Measurements from ENCODE around the gene TBC1D9B. TPM values are rescaled to one million over a fixed set of nuclear protein-coding genes. Genes with fewer than 3 reads are reported as not detected.

Gene TBC1D9B
- total RNA-seq, 1 donor from 2014 or later = 128 TPM

DNA sequence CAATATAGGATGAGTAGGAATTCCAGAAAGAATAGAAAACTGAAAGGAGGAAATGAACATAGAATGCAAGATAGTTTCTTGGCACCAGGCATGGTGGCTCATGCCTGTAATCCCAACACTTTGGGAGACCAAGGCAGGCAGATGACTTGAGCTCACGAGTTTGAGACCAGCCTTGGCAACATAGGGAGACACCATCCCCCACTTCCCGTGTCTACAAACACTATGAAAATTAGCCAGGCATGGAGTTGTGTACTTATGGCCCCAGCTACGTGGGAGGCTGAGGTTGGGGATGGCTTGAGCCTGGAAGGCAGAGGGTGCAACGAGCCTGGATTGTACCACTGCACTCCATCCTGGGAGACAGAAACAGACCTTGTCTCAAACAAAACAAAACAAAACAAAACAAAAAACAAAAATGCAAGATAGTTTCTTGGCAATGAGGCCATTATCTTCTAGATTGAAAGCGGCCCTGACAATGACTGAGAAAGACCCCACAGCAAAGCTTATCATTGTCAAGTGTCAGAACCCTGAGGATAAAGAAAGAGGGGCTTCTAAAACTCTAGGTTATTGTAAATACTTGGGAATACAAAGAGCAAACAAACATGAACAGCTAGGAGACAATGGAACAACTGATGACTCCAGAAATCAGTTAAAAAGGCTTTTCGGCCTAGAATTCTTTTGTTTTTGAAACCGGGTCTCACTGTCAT is 77.8 kb downstream of the TBC1D9B start:
- Mint-ChIP-seq H3K27me3 (no peaks in the 10 kb centered on the region), H3K4me1 (ENCODE audit: low read depth) (peaks cover 9% of the 10 kb centered on the region), H3K9me3 (ENCODE audit: low read depth) (no peaks in the 10 kb centered on the region), H3K4me3 (ENCODE audit: low read depth) (peak overlapping the region; percentile 7), H3K27ac (no peak overlapping the region), H3K36me3 (ENCODE audit: insufficient read depth) (peaks cover 63% of the 10 kb centered on the region)
- TF ChIP-seq, protein P1, sequence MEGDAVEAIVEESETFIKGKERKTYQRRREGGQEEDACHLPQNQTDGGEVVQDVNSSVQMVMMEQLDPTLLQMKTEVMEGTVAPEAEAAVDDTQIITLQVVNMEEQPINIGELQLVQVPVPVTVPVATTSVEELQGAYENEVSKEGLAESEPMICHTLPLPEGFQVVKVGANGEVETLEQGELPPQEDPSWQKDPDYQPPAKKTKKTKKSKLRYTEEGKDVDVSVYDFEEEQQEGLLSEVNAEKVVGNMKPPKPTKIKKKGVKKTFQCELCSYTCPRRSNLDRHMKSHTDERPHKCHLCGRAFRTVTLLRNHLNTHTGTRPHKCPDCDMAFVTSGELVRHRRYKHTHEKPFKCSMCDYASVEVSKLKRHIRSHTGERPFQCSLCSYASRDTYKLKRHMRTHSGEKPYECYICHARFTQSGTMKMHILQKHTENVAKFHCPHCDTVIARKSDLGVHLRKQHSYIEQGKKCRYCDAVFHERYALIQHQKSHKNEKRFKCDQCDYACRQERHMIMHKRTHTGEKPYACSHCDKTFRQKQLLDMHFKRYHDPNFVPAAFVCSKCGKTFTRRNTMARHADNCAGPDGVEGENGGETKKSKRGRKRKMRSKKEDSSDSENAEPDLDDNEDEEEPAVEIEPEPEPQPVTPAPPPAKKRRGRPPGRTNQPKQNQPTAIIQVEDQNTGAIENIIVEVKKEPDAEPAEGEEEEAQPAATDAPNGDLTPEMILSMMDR (IDR thresholded peaks at IDR 0.05; ENCODE audit: unreplicated experiment) = no peak
- no peak for DNase-seq (ENCODE audit: low spot score, unreplicated experiment)

DNA sequence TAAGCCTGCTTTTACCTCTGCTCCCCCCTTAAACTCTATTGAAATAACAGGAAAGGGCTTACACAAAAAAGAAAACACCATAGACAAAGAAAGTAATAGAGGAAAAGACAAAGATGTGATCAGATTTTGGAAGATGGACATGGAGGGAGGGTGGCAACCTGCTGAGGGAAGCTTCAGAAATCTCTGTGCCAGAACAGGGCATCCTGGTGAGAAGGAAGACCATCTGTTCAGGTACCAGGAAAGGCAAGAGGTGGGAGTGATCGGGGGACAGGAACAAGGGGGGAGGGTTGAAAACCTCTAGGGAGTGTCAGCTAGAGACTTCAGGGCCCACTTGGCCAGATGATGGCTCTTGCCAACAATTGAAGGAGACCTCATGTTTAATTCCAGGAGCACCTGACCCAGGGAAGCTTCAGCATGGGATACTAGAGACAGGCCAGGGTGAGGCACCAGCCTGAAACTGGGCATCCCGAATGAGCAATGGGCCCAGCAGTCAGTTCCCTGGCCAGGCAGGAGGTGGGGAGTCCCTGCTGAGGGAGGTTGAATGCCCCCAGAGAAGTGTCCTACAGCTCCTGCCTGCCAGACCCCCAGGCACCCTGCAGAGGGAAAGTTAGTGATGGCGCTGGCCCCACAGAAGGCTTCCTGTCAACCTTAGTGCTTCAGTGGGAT is 78.8 kb downstream of the TBC1D9B start:
- DNase-seq (ENCODE audit: low spot score, unreplicated experiment) = no peak
- H3K27ac Mint-ChIP-seq = no peak overlapping the region
- no peak overlapping the region for H3K4me3 Mint-ChIP-seq (ENCODE audit: low read depth)
- TF ChIP-seq, protein P1 (IDR thresholded peaks at IDR 0.05; ENCODE audit: unreplicated experiment) = no peak
- peaks cover 69% of the 10 kb centered on the region for H3K36me3 Mint-ChIP-seq (ENCODE audit: insufficient read depth)
- no peaks in the 10 kb centered on the region for H3K9me3 Mint-ChIP-seq (ENCODE audit: low read depth)
- peaks cover 17% of the 10 kb centered on the region for H3K4me1 Mint-ChIP-seq (ENCODE audit: low read depth)
- no peaks in the 10 kb centered on the region for H3K27me3 Mint-ChIP-seq

DNA sequence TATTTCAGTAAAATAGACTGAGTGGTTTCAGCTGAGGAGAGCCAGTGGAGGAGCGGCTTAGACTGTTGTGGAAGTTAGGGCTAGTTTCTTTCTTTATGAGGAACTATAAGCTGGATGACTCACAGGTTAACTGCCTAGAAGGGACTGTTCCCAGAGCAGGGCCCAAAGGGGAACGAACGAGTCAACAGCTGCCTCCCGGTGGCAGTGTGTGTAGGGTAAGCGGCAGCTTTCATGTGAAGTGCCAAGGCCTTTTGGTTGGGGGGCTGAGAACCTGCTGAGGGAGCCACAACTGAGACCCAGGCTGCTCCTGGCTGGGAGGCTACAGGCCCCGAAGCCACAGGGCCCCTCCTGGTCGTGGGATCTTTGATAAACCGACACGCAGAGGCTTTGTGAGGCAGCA is 80.0 kb downstream of the TBC1D9B start:
- TF ChIP-seq, protein P1 (IDR thresholded peaks at IDR 0.05; ENCODE audit: unreplicated experiment) = no peak
- Mint-ChIP-seq H3K27me3 (no peaks in the 10 kb centered on the region), H3K27ac (peak overlapping the region; percentile 62), H3K9me3 (ENCODE audit: low read depth) (no peaks in the 10 kb centered on the region), H3K4me3 (ENCODE audit: low read depth) (no peak overlapping the region), H3K36me3 (ENCODE audit: insufficient read depth) (peaks cover 64% of the 10 kb centered on the region), H3K4me1 (ENCODE audit: low read depth) (peaks cover 26% of the 10 kb centered on the region)
- no peak for DNase-seq (ENCODE audit: low spot score, unreplicated experiment)

DNA sequence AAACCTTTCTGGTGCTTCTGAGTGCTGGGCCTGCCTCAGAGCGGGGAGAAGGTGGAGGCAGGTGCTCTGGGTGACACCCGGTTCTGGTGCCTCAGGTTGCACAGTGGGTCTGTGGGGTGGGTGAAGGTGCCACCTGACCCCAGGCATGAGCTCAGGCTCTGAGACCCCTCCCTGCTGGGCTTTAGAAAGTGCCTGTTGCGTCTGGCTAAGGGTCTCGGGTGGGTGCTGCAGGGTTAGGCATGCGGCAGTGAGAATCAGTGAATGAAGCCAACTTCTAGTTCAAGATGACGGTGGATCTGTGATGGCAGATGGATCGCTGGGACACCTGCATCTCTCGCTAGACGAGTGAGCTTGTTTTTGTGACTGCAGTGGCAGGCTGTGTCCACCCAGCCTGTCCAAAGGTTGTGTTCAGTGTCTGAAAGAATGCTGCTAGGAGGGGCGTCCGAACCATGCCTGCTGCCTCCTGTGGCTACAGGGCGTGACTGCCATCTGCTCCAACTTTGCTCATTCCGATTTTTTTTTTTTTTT is 82.0 kb downstream of the TBC1D9B start:
- Mint-ChIP-seq H3K9me3 (ENCODE audit: low read depth) (no peaks in the 10 kb centered on the region), H3K27ac (peak overlapping the region; percentile 56), H3K4me3 (ENCODE audit: low read depth) (no peak overlapping the region), H3K27me3 (no peaks in the 10 kb centered on the region), H3K4me1 (ENCODE audit: low read depth) (peaks cover 37% of the 10 kb centered on the region), H3K36me3 (ENCODE audit: insufficient read depth) (peaks cover 56% of the 10 kb centered on the region)
- DNase-seq (ENCODE audit: low spot score, unreplicated experiment) = no peak
- TF ChIP-seq, protein P1 (IDR thresholded peaks at IDR 0.05; ENCODE audit: unreplicated experiment) = peak; percentile 30

DNA sequence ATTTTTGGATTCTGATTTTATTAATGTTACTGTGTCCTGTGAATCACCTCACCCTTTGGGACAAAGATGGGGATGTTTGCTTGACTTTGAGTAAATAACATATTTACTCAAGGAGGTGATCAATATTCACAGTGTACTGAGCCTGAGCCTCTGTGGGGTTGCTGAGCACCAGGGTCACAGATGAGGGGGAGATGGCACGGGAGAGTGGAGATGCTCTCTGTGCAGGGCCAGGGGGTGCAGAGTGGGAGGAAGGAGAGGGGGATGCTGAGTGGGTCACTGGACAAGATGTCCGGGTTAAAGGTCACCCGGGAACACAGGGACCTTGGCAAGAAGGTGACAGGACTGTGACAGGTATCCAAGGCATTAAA is 83.0 kb downstream of the TBC1D9B start:
- DNase-seq (ENCODE audit: low spot score, unreplicated experiment) = no peak
- no peaks in the 10 kb centered on the region for H3K27me3 Mint-ChIP-seq
- peaks cover 41% of the 10 kb centered on the region for H3K4me1 Mint-ChIP-seq (ENCODE audit: low read depth)
- peak overlapping the region; percentile 83 for H3K27ac Mint-ChIP-seq
- no peaks in the 10 kb centered on the region for H3K9me3 Mint-ChIP-seq (ENCODE audit: low read depth)
- H3K4me3 Mint-ChIP-seq (ENCODE audit: low read depth) = peak overlapping the region; percentile 61
- TF ChIP-seq, protein P1 (IDR thresholded peaks at IDR 0.05; ENCODE audit: unreplicated experiment) = no peak
- peaks cover 50% of the 10 kb centered on the region for H3K36me3 Mint-ChIP-seq (ENCODE audit: insufficient read depth)

Data from progenitor cell of endocrine pancreas (in vitro differentiated cells).